Tibial artery (tissue), 4 donors: ENCODE measurements around the gene INPP4B.

ENCODE experiments used
- DNase-seq, 2 donors: peaks; one replicate each; pipeline ENCODE4 v3.0.0-alpha.2; 2019
- H3K27ac ChIP-seq, 2 donors: fragments of 200-600 bp; sonication (generic) in 1 of 2; 1 replicate in 1 of 2; 2 replicates in 1 of 2; pipeline ENCODE4 v1.5.1; 2018 to 2019; ENCODE audit warnings: mild to moderate bottlenecking in 1 of 2
- H3K27me3 ChIP-seq, 2 donors: fragments of 200-600 bp; sonication (generic) in 1 of 2; one replicate each; pipeline versions ENCODE4 v1.5.1 to v1.6.0; 2016 to 2019
- H3K36me3 ChIP-seq, 3 donors: fragments of 200-600 bp; sonication (generic) in 2 of 3; one replicate each; pipeline ENCODE4 v1.5.1; 2016 to 2019; ENCODE audit warnings: mild to moderate bottlenecking in 2 of 3
- H3K4me1 ChIP-seq, 4 donors: fragments of 200-600 bp; sonication (generic) in 2 of 4; 1 replicate in 3 of 4; 2 replicates in 1 of 4; pipeline ENCODE4 v1.5.1; 2016 to 2019
- H3K4me3 ChIP-seq, 2 donors: fragments of 200-600 bp; sonication (generic) in 1 of 2; 1 replicate in 1 of 2; 2 replicates in 1 of 2; pipeline ENCODE4 v1.5.1; 2018 to 2019; ENCODE audit warnings: mild to moderate bottlenecking in 2 of 2
- H3K9me3 ChIP-seq, 3 donors: fragments of 200-600 bp; sonication (generic) in 1 of 3; one replicate each; pipeline ENCODE4 v1.5.1; 2016 to 2019
- CTCF ChIP-seq, 2 experiments: fragments of 200-600 bp in 1 of 2; fragments of 450-650 bp in 1 of 2; IDR thresholded peaks; one replicate each; pipeline ENCODE4 v1.5.1; 2017 to 2019; ENCODE audit warnings: antibody characterized with exemption in 2 of 2, mild to moderate bottlenecking in 1 of 2, moderate library complexity in 1 of 2
- intact Hi-C: fragments of 100-400 bp; cut with DNase I; formaldehyde crosslinking; loops from one replicate; pipeline ENCODE4 v1.15.0; 2023; ENCODE audit warnings: low total_unique reads

The INPP4B gene

DNA sequence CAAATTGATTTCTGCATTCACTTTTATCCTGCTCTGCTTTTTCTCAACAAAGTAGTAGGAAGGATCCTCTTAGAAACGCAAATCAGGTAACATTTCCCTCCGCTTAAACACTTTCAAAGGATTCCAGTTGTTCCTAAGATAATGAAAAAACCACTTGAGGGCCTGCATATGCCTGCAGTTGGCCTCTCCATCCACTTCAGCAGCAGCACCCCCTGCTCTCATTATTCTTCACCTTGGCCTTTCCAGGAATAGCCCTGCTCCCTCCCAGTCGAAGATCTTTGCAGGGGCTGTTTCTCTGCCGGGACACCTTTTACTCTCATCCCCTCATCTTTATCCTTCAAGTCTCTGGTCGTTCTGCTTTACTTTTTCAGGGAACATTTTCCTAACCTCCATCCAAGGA, 314.0 kb downstream of the INPP4B start:
- Histone ChIP-seq H3K27me3 (no peaks in the 10 kb centered on the region), H3K4me1 (no peaks in the 10 kb centered on the region), H3K4me3 (no peak overlapping the region), H3K36me3 (no peaks in the 10 kb centered on the region), H3K9me3 (no peaks in the 10 kb centered on the region), H3K27ac (no peak overlapping the region)
- no peak for TF ChIP-seq CTCF (IDR thresholded peaks at IDR 0.05)
- intact Hi-C loops: no loop called here
- DNase-seq: no peak

- Histone ChIP-seq H3K4me1 (no peaks in the 10 kb centered on the region), H3K9me3 (no peaks in the 10 kb centered on the region), H3K27me3 (no peaks in the 10 kb centered on the region), H3K27ac (no peak overlapping the region), H3K4me3 (no peak overlapping the region), H3K36me3 (no peaks in the 10 kb centered on the region)
- TF ChIP-seq CTCF (IDR thresholded peaks at IDR 0.05): no peak
- no peak for DNase-seq
- intact Hi-C loops: no loop called here
These were observed 315.4 kb downstream of the INPP4B start for GRCh38 chr4:142530728-142531127.

DNA sequence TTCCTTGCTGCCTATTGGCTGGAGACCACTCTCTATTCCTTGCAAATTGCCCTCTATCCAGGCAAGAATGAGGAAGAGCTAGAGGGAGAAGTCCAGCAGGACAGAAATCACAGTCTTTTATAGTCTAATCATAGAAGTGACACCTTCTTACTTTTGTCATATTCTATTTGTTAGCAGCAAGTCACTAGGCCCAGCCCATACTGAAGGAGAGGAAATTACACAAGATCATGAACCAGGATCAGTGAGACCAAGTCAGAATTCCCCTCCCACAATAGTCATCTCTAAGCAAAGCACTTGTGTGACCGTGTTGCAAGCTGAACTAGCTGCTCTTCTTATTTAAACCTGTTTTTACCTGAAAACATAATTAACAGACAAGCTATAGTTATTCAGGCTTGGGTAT, 317.7 kb downstream of the INPP4B start:
- Histone ChIP-seq H3K4me3 (no peak overlapping the region), H3K9me3 (no peaks in the 10 kb centered on the region), H3K36me3 (no peaks in the 10 kb centered on the region), H3K4me1 (no peaks in the 10 kb centered on the region), H3K27ac (no peak overlapping the region), H3K27me3 (no peaks in the 10 kb centered on the region)
- no peak for TF ChIP-seq CTCF (IDR thresholded peaks at IDR 0.05)
- intact Hi-C loops: no loop called here
- DNase-seq: no peak

DNA sequence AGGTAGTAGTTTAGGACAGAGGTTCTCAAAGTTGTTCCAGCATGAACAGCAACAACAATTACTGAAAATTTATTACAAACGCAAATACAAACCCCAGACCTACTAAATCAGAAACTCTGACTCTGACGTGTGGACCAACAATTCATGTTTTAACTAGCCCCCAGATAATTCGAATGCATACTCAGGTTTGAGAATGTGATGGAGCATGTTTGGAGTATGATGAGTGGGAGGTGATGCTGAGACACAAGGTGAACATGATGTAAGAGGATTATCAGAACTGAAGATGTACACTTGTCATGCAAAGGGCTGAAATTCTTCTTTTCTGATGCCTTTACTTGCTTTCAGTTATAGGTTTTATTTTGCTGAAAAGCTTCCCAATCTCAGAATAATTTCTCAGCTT, 323.0 kb downstream of the INPP4B start:
- intact Hi-C loops: no loop called here
- TF ChIP-seq CTCF (IDR thresholded peaks at IDR 0.05): no peak

DNA sequence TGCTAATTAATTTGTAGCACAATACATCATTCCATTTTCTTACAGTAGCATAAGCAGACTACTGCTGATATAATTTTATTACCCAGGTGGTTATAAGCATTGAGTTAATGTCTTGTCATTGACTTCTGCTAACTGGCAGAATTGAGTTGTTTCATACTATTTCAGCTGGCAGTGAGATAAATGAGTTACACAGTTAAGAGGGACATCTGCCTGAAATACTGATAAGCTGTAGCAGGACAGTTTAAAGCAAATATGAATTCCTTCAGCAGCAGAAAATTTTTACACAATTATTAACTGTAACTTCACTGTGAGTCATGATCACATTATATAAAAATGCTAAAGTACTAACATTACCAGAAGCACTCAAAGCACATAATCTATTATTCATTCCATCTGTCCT, 326.8 kb downstream of the INPP4B start:
- H3K27me3 ChIP-seq: no peaks in the 10 kb centered on the region
- DNase-seq: no peak
- no peaks in the 10 kb centered on the region for H3K9me3 ChIP-seq
- H3K4me3 ChIP-seq: no peak overlapping the region
- intact Hi-C loops: no loop called here
- no peaks in the 10 kb centered on the region for H3K4me1 ChIP-seq
- H3K36me3 ChIP-seq: no peaks in the 10 kb centered on the region
- H3K27ac ChIP-seq: no peak overlapping the region
- no peak for TF ChIP-seq CTCF (IDR thresholded peaks at IDR 0.05)

More for the DNA sequence above, 323.0 kb downstream of the INPP4B start:
- DNase-seq: no peak
- Histone ChIP-seq H3K36me3 (no peaks in the 10 kb centered on the region), H3K4me1 (no peaks in the 10 kb centered on the region), H3K27ac (no peak overlapping the region), H3K4me3 (no peak overlapping the region), H3K27me3 (no peaks in the 10 kb centered on the region), H3K9me3 (no peaks in the 10 kb centered on the region)
